Activated CD8-positive, alpha-beta T cell treated with anti-CD3 and anti-CD28 coated beads, Interleukin-2, amount 10 ng/mL, durations not matched to agents 7 days and 5 days (primary cell): ENCODE measurements around the gene CD48. TPM values are rescaled to one million over a fixed set of nuclear protein-coding genes. Genes with fewer than 3 reads are reported as not detected.
"Not testable (repeated sequence)": the region's sequence is repeated elsewhere in the genome, so short reads cannot be mapped to it uniquely, and the experiment has no call there.

Experiments
- ATAC-seq: fragments of 150-1000 bp; cut with Tn5 transposase; one replicate; pipeline ENCODE4 v1.10.0; 2021; ENCODE audit warnings: moderate library complexity
- CTCF ChIA-PET: fragments of 350-600 bp; sonication (Branson Sonifier 250); formaldehyde crosslinking; loops from one replicate; lab custom pipeline; 2021; ENCODE audit warnings: antibody characterized with exemption; lab: Charles Lee
- POLR2A ChIA-PET: fragments of 350-600 bp; sonication (Branson Sonifier 250); formaldehyde crosslinking; loops from one replicate; lab custom pipeline; 2021; ENCODE audit warnings: antibody characterized with exemption; lab: Charles Lee
- DNase-seq: peaks from one replicate; pipeline ENCODE4 v3.0.0-alpha.2; 2020
- H3K27ac Mint-ChIP-seq: one replicate; pipeline ENCODE4 v1.8.0; 2021; ENCODE audit warnings: mild to moderate bottlenecking, mixed read lengths
- H3K27me3 Mint-ChIP-seq: one replicate; pipeline ENCODE4 v1.8.0; 2021; ENCODE audit warnings: low read depth, mixed read lengths
- H3K36me3 Mint-ChIP-seq: one replicate; pipeline ENCODE4 v1.8.0; 2021; ENCODE audit warnings: low read depth, mixed read lengths
- H3K4me1 Mint-ChIP-seq: one replicate; pipeline ENCODE4 v1.8.0; 2021; ENCODE audit warnings: low read depth, mixed read lengths
- H3K4me3 Mint-ChIP-seq: one replicate; pipeline ENCODE4 v1.8.0; 2021; ENCODE audit warnings: mild to moderate bottlenecking, mixed read lengths
- H3K9me3 Mint-ChIP-seq: one replicate; pipeline ENCODE4 v1.8.0; 2022; ENCODE audit warnings: mixed read lengths; ENCODE audit not compliant: insufficient read depth
- total RNA-seq, 2 experiments: library from RNA; stranded (reverse); gene quantifications; one replicate each; pipeline ENCODE4 v1.2.3, GENCODE V29; 2021

CD48 gene
- total RNA-seq, 2 experiments from 2014 or later, result 325 to 327 TPM

GRCh38 chr1:160741612-160742348, 30.2 kb upstream of the CD48 start:
- ChIA-PET POLR2A (interaction anchor here (1.5 to 5.0 kb wide), 4 partner anchors 9 to 33 kb away, joined by 4 to 27 read pairs (median 12); no protein-coding TSS in a partner anchor), CTCF (interaction anchor here (0.8 to 13.3 kb wide), 8 partner anchors 11 to 59 kb away, joined by 3 to 217 read pairs (median 4); no protein-coding TSS in a partner anchor)
- peaks cover 69% of the 10 kb centered on the region for H3K36me3 Mint-ChIP-seq
- ATAC-seq, result no peak
- peak overlapping the region; percentile 89 for H3K27ac Mint-ChIP-seq
- no peaks in the 10 kb centered on the region for H3K27me3 Mint-ChIP-seq
- DNase-seq, result no peak
- peaks cover 11% of the 10 kb centered on the region for H3K9me3 Mint-ChIP-seq
- peak overlapping the region; percentile 85 for H3K4me3 Mint-ChIP-seq
- peaks cover 86% of the 10 kb centered on the region for H3K4me1 Mint-ChIP-seq

GRCh38 chr1:160741092-160741501, 29.5 kb upstream of the CD48 start:
- POLR2A ChIA-PET, result interaction anchor here (1.1 to 5.0 kb wide), 6 partner anchors 8 to 96 kb away, joined by 3 to 27 read pairs (median 4); partner anchors contain the start of gene CD48
- Mint-ChIP-seq H3K4me3 (peak overlapping the region; percentile 85), H3K27me3 (no peaks in the 10 kb centered on the region), H3K9me3 (peaks cover 18% of the 10 kb centered on the region), H3K36me3 (peaks cover 67% of the 10 kb centered on the region), H3K4me1 (peaks cover 79% of the 10 kb centered on the region), H3K27ac (peak overlapping the region; percentile 89)
- peak; percentile 40 for ATAC-seq
- DNase-seq, result peak; percentile 54
- CTCF ChIA-PET, result interaction anchor here (0.8 to 13.3 kb wide), 11 partner anchors 8 to 210 kb away, joined by 3 to 217 read pairs (median 5); no protein-coding TSS in a partner anchor

GRCh38 chr1:160740133-160740688, 28.6 kb upstream of the CD48 start:
- no peak for ATAC-seq
- peak overlapping the region; percentile 73 for H3K27ac Mint-ChIP-seq
- no peaks in the 10 kb centered on the region for H3K27me3 Mint-ChIP-seq
- H3K9me3 Mint-ChIP-seq, result peaks cover 24% of the 10 kb centered on the region
- H3K4me3 Mint-ChIP-seq, result peak overlapping the region; percentile 85
- POLR2A ChIA-PET, result interaction anchor here (0.8 to 5.0 kb wide), 7 partner anchors 8 to 97 kb away, joined by 3 to 27 read pairs (median 5); partner anchors contain the start of gene CD48
- CTCF ChIA-PET, result interaction anchor here (0.8 to 13.3 kb wide), 10 partner anchors 9 to 211 kb away, joined by 3 to 217 read pairs (median 4); no protein-coding TSS in a partner anchor
- peaks cover 66% of the 10 kb centered on the region for H3K36me3 Mint-ChIP-seq
- DNase-seq, result no peak
- H3K4me1 Mint-ChIP-seq, result peaks cover 71% of the 10 kb centered on the region

DNA sequence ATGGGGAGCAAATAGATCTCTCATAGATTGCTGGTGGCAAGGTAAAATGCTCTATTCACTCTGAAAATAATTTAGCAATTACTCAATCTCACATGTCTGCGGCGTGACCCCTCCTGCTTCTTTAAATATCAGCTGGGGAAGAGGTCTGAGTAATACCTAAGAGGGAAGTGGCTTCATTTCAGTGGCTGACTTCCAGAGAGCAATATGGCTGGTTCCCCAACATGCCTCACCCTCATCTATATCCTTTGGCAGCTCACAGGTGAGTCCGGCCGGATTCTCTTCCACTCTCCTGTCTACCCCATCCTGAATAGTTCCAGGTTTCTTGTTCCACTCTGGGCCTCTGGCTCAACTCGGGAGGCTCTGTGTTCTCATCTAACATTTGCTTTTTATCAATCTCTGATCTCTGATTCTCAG, 27.5 kb upstream of the CD48 start, which contains the start of gene SLAMF7:
SLAMF7 (plus strand) TSS at position 150 of the 414 bp plus-strand sequence; CDS start at position 205, 55 bp downstream.
- ATAC-seq (peak; percentile 60), DNase-seq (peak; percentile 68)
- ChIA-PET POLR2A (interaction anchor here (0.6 to 5.0 kb wide), 9 partner anchors 9 to 99 kb away, joined by 3 to 27 read pairs (median 8); partner anchors contain the start of gene CD48), CTCF (interaction anchor here (0.7 to 13.3 kb wide), 17 partner anchors 10 to 251 kb away, joined by 3 to 217 read pairs (median 4); no protein-coding TSS in a partner anchor)
- H3K27ac Mint-ChIP-seq, result peak within 1 kb of the TSS; percentile 81
- H3K36me3 Mint-ChIP-seq, result peaks cover 66% of the 10 kb centered on the region
- peaks cover 33% of the 10 kb centered on the region for H3K9me3 Mint-ChIP-seq
- H3K27me3 Mint-ChIP-seq, result no peaks in the 10 kb centered on the region
- H3K4me1 Mint-ChIP-seq, result peaks cover 69% of the 10 kb centered on the region
- peak within 1 kb of the TSS; percentile 85 for H3K4me3 Mint-ChIP-seq

- Mint-ChIP-seq H3K36me3 (peaks cover 66% of the 10 kb centered on the region), H3K4me1 (peaks cover 69% of the 10 kb centered on the region), H3K27ac (peak overlapping the region; percentile 39), H3K4me3 (no peak overlapping the region), H3K9me3 (peaks cover 33% of the 10 kb centered on the region), H3K27me3 (no peaks in the 10 kb centered on the region)
- POLR2A ChIA-PET, result interaction anchor here (0.6 to 5.0 kb wide), 7 partner anchors 13 to 102 kb away, joined by 3 to 27 read pairs (median 8); no protein-coding TSS in a partner anchor
- no peak for DNase-seq
- no peak for ATAC-seq
- CTCF ChIA-PET, result interaction anchor here (0.6 to 13.3 kb wide), 14 partner anchors 11 to 252 kb away, joined by 3 to 217 read pairs (median 5); no protein-coding TSS in a partner anchor
Observed at GRCh38 chr1:160738271-160738670, 26.6 kb upstream of the CD48 start.

DNA sequence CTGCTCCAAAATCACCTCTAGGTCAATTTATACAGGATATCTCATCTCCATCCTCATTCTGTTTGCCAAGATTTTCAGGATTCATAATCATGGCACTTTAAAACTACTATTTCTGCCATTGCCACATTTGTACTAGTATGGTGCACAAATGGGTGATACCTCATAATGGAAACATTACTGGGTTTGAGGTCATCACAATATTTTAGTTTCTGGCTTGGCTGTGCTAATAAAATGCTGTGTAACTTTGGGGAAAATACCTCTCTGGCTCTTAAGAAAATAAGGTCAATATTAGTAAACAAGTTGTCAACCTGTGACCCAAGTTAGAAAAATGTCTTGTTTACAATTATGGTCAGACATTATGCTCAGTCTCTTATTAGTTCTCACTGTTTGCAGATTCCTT, 22.7 kb upstream of the CD48 start:
- ChIA-PET POLR2A (no interaction called here), CTCF (interaction anchor here (1.1 to 2.9 kb wide), 5 partner anchors 10 to 103 kb away, joined by 3 to 38 read pairs (median 5); no protein-coding TSS in a partner anchor)
- ATAC-seq (no peak), DNase-seq (no peak)
- Mint-ChIP-seq H3K4me1 (peaks cover 54% of the 10 kb centered on the region), H3K36me3 (peaks cover 59% of the 10 kb centered on the region), H3K27ac (peak overlapping the region; percentile 75), H3K4me3 (peak overlapping the region; percentile 48), H3K27me3 (no peaks in the 10 kb centered on the region), H3K9me3 (peaks cover 33% of the 10 kb centered on the region)

- ChIA-PET CTCF (interaction anchor here (0.8 to 2.9 kb wide), 10 partner anchors 10 to 257 kb away, joined by 3 to 38 read pairs (median 4); no protein-coding TSS in a partner anchor), POLR2A (no interaction called here)
- Mint-ChIP-seq H3K9me3 (peaks cover 33% of the 10 kb centered on the region), H3K27ac (peak overlapping the region; percentile 75), H3K36me3 (peaks cover 59% of the 10 kb centered on the region), H3K4me1 (peaks cover 50% of the 10 kb centered on the region), H3K27me3 (no peaks in the 10 kb centered on the region), H3K4me3 (peak overlapping the region; percentile 48)
- ATAC-seq (peak; percentile 28), DNase-seq (no peak)
Observed at GRCh38 chr1:160733898-160734297, 22.3 kb upstream of the CD48 start.

- no peak overlapping the region for H3K27ac Mint-ChIP-seq
- no peak overlapping the region for H3K4me3 Mint-ChIP-seq
- peaks cover 50% of the 10 kb centered on the region for H3K36me3 Mint-ChIP-seq
Observed at GRCh38 chr1:160731990-160732389, 20.4 kb upstream of the CD48 start.

DNA sequence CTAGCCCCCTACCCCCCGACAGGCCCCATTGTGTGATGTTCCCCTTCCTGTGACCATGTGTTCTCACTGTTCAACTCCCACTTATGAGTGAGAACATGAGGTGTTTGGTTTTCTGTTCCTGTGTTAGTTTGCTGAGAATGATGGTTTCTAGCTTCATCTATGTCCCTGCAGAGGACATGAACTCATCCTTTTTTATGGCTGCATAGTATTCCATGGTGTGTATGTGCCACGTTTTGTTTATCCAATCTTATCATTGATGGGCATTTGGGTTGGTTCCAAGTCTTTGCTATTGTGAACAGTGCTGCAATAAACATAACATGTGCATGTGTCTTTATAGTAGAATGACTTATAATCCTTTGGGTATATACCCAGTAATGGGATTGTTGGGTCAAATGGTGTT, 19.9 kb upstream of the CD48 start:
- Mint-ChIP-seq H3K9me3 (peaks cover 20% of the 10 kb centered on the region), H3K4me1 (peaks cover 37% of the 10 kb centered on the region), H3K36me3 (peaks cover 46% of the 10 kb centered on the region)
- not testable (repeated sequence) for DNase-seq, H3K27me3 Mint-ChIP-seq, H3K4me3 Mint-ChIP-seq, H3K27ac Mint-ChIP-seq, ATAC-seq
- ChIA-PET CTCF (interaction anchor here (2.9 kb wide), 1 partner anchor 37 kb away, joined by 38 read pairs; no protein-coding TSS in a partner anchor), POLR2A (interaction anchor here (1.3 kb wide), 1 partner anchor 13 kb away, joined by 3 read pairs; no protein-coding TSS in a partner anchor)

More at GRCh38 chr1:160731990-160732389, 20.4 kb upstream of the CD48 start:
- POLR2A ChIA-PET, result interaction anchor here (1.4 kb wide), 1 partner anchor 9 kb away, joined by 4 read pairs; no protein-coding TSS in a partner anchor
- ATAC-seq (no peak), DNase-seq (no peak)
- Mint-ChIP-seq H3K9me3 (peaks cover 24% of the 10 kb centered on the region), H3K4me1 (peaks cover 39% of the 10 kb centered on the region), H3K27me3 (no peaks in the 10 kb centered on the region)
- CTCF ChIA-PET, result interaction anchor here (2.9 kb wide), 1 partner anchor 37 kb away, joined by 38 read pairs; no protein-coding TSS in a partner anchor

- Mint-ChIP-seq H3K4me3 (no peak overlapping the region), H3K9me3 (no peaks in the 10 kb centered on the region), H3K27ac (no peak overlapping the region), H3K27me3 (no peaks in the 10 kb centered on the region), H3K36me3 (peaks cover 8% of the 10 kb centered on the region), H3K4me1 (peaks cover 27% of the 10 kb centered on the region)
- POLR2A ChIA-PET, result interaction anchor here (3.7 to 5.0 kb wide), 3 partner anchors 15 to 41 kb away, joined by 12 to 44 read pairs (median 13); partner anchors contain the start of gene CD48
- DNase-seq, result no peak
- CTCF ChIA-PET, result interaction anchor here (0.7 to 12.4 kb wide), 37 partner anchors 9 to 406 kb away, joined by 3 to 439 read pairs (median 6); partner anchors contain the start of genes CD244, CD48, ITLN1 and ITLN2
- no peak for ATAC-seq
Observed at GRCh38 chr1:160727316-160727640, 15.7 kb upstream of the CD48 start.
